ENCODE results near the gene SLC11A1. TPM values are rescaled to one million over a fixed set of nuclear protein-coding genes. Genes with fewer than 3 reads are reported as not detected.

The SLC11A1 gene
- total RNA-seq, 2 donors from 2014 or later = 8.7 to 22.1 TPM

DNA sequence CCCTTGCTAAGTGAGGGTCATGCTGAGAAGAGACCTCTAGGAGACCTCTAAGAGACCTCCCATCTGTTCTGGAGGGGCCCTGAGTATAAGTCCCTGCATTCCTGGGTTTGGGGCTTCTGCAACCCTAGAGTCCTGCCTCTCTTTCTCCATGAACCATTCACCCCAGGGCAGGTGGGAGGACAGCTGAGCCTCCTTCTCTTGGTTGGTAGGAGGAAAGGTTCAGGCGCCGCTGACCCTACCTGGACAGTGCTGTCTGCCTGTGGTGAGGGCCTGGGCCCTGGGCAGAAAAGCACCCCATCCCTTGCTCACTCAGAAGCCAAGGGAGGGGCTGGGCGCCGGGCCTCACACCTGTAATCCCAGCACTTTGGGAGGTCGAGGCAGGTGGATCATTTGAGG, 36.2 kb downstream of the SLC11A1 start:
- no peaks in the 10 kb centered on the region for H3K36me3 ChIP-seq
- no peak overlapping the region for H3K27ac ChIP-seq
- no peaks in the 10 kb centered on the region for H3K9me3 ChIP-seq
- DNase-seq (ENCODE audit: low spot score) = no peak
- no peak for TF ChIP-seq CTCF (IDR thresholded peaks at IDR 0.05)
- H3K4me3 ChIP-seq = no peak overlapping the region
- H3K4me1 ChIP-seq = no peaks in the 10 kb centered on the region
- no peaks in the 10 kb centered on the region for H3K27me3 ChIP-seq

GRCh38 chr2:218418717-218419458, 36.8 kb downstream of the SLC11A1 start, which contains the start of gene VIL1:
TSS of gene VIL1 (plus strand) at chr2:218419123. CDS start at chr2:218423779, 4,656 bp downstream.
- H3K4me1 ChIP-seq = no peaks in the 10 kb centered on the region
- no peak within 1 kb of the TSS for H3K27ac ChIP-seq
- H3K4me3 ChIP-seq = no peak within 1 kb of the TSS
- TF ChIP-seq CTCF (IDR thresholded peaks at IDR 0.05) = no peak
- no peaks in the 10 kb centered on the region for H3K36me3 ChIP-seq
- DNase-seq (ENCODE audit: low spot score) = no peak
- H3K9me3 ChIP-seq = no peaks in the 10 kb centered on the region
- H3K27me3 ChIP-seq = no peaks in the 10 kb centered on the region

GRCh38 chr2:218419630-218420216, 37.6 kb downstream of the SLC11A1 start:
- no peak for TF ChIP-seq CTCF (IDR thresholded peaks at IDR 0.05)
- no peaks in the 10 kb centered on the region for H3K27me3 ChIP-seq
- H3K4me3 ChIP-seq = no peak overlapping the region
- no peaks in the 10 kb centered on the region for H3K9me3 ChIP-seq
- H3K4me1 ChIP-seq = no peaks in the 10 kb centered on the region
- no peak overlapping the region for H3K27ac ChIP-seq
- no peaks in the 10 kb centered on the region for H3K36me3 ChIP-seq
- no peak for DNase-seq (ENCODE audit: low spot score)

DNA sequence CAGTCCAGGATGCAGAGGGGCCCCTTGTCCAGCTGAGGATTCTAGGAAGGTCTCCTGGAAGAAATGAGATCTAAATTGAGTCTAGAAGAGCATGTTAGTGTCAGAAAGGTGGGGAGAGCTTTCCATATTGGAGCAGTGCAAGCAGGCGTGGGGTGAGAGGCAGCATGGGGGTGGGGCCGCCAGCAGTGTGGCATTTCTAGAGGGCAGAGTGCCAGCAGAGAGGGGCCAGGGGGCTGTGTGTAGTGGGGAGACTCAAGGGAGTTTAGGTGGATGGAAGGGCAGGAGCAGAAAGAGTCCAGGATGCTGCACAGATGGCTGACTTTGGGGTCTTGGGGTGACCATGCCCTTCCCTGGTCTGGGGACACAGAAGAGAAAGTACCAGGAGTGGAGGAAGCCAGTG, 39.0 kb downstream of the SLC11A1 start:
- H3K27me3 ChIP-seq = no peaks in the 10 kb centered on the region
- no peaks in the 10 kb centered on the region for H3K36me3 ChIP-seq
- TF ChIP-seq CTCF (IDR thresholded peaks at IDR 0.05) = no peak
- no peaks in the 10 kb centered on the region for H3K9me3 ChIP-seq
- no peak overlapping the region for H3K4me3 ChIP-seq
- no peak for DNase-seq (ENCODE audit: low spot score)
- H3K27ac ChIP-seq = no peak overlapping the region
- H3K4me1 ChIP-seq = no peaks in the 10 kb centered on the region

DNA sequence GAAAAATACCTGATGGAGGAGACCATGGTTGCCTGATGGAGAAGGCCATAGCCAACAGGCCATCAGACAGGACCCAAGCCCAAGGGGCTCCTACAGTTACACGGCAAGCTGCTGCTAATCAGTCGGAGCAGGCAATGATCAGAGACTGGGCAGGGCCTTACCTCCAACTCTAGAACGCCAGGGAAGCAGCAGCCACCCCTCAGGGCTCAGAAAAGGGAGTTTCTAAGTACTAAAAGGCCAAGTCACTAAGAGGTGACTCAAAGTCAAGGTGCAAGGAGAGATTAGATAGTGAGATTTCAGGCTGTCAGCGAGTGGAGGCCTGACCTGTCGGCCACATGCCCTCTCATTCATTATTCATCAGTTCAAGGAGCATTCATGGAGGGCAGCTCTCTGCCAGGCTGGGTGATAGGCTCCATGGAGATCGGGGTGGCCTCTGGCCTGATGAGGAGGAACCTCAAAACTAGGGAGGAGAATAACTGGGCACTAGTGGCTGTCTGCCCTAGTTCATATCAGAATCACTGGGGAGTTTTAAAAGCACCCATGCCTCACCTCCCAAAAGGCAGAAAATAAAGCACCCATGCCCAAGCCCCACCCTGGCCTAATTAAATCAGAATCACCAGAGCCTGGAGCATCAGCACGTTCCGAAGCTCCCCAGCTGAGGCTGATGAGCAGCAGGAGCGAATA, 40.5 kb downstream of the SLC11A1 start:
- Histone ChIP-seq H3K36me3 (no peaks in the 10 kb centered on the region), H3K27ac (no peak overlapping the region), H3K27me3 (no peaks in the 10 kb centered on the region), H3K4me1 (no peaks in the 10 kb centered on the region), H3K4me3 (no peak overlapping the region), H3K9me3 (no peaks in the 10 kb centered on the region)
- no peak for DNase-seq (ENCODE audit: low spot score)
- no peak for TF ChIP-seq CTCF (IDR thresholded peaks at IDR 0.05)

Measured in right atrium auricular region (tissue), 2 donors.